SK-N-MC (cell line): ENCODE results near the gene PDZRN3.

ENCODE experiments used
- EZH2 ChIP-seq: fragments of 200-600 bp; sonication (generic); IDR thresholded peaks from one replicate; pipeline ENCODE4 v1.6.1; 2017; ENCODE audit warnings: antibody characterized with exemption
- FOXP2 ChIP-seq: optimal IDR thresholded peaks from 2 replicates; pipeline ENCODE3; 2011; ENCODE audit warnings: mild to moderate bottlenecking, moderate library complexity; ENCODE audit not compliant: insufficient read depth; ENCODE audit errors: extremely low read length, control extremely low read depth
- POLR2AphosphoS5 ChIP-seq: IDR thresholded peaks from 2 replicates; pipeline ENCODE4 v1.6.1; 2012; ENCODE audit warnings: mild to moderate bottlenecking, low read depth, low read length, borderline replicate concordance

DNA sequence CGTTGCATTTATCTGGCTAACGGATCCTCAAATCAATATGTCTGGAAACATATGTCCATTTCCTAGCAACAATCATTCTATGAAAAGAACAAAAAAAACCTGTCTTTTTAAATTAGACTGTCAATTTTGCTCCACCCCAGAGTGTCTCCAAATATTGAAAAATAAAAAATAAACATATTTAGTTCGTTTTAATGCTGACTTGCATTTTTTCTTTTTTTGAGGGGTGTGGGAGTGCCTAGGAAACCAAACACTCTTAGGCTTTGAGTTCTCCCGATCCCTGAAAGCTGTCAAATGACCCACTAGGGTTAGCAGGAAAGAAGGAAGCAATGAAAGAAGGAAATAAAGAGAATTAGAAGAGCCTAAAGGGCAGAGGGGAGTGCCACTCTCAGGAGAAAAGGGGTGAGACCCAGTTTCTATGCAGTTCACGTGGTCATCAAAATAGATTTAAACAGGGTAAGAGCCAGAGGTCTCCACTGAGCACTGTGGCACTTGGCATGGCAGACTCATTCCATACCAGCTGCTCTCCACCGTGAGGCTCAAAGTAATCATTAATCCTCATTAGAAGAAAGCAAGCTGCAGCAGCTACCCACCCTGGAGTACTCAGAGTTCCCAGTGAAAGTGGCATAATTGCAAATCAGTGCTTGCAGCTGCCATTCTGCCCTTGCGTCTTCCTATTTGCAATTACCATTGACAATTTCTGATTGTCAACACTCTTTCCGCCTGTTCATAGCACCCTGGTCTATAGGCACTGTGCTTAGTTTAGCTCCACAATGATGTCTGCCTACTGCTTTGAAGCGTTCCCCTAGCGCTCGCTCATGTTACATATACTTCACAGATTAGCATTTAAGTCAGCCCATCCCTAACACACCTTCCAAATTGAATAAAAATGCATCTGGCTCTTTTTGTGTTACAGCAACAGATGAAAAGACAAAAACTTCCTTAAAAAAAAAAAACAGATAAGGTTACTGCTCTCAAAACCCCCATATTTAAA lies 32.3 kb downstream of the PDZRN3 start:
- no peak for TF ChIP-seq EZH2
- TF ChIP-seq POLR2AphosphoS5: no peak
- no peak for TF ChIP-seq FOXP2
